Activated naive CD4-positive, alpha-beta T cell treated with anti-CD3 and anti-CD28 coated beads for 36 hours (primary cell): ENCODE measurements around the gene CNR2. TPM values are rescaled to one million over a fixed set of nuclear protein-coding genes. Genes with fewer than 3 reads are reported as not detected.
A peak's percentile ranks its signal among the peaks of the same experiment; 100 is the strongest.
"Not testable (repeated sequence)": the region's sequence is repeated elsewhere in the genome, so short reads cannot be mapped to it uniquely, and the experiment has no call there.

Experiments used
- CTCF ChIA-PET: fragments of 350-600 bp; sonication (Branson Sonifier 250); formaldehyde crosslinking; loops from one replicate; lab custom pipeline; 2021; ENCODE audit warnings: antibody characterized with exemption; lab: Charles Lee
- DNase-seq: peaks from one replicate; pipeline ENCODE4 v3.0.0-alpha.2; 2020
- H3K27ac Mint-ChIP-seq: one replicate; pipeline ENCODE4 v1.8.0; 2021; ENCODE audit warnings: mild to moderate bottlenecking, mixed read lengths
- H3K27me3 Mint-ChIP-seq: one replicate; pipeline ENCODE4 v1.8.0; 2021; ENCODE audit warnings: low read depth, mixed read lengths
- H3K36me3 Mint-ChIP-seq: one replicate; pipeline ENCODE4 v1.8.0; 2021; ENCODE audit warnings: low read depth, mixed read lengths
- H3K4me1 Mint-ChIP-seq: one replicate; pipeline ENCODE4 v1.8.0; 2021; ENCODE audit warnings: low read depth, mixed read lengths
- H3K4me3 Mint-ChIP-seq: one replicate; pipeline ENCODE4 v1.8.0; 2021; ENCODE audit warnings: mild to moderate bottlenecking, moderate library complexity, mixed read lengths
- H3K9me3 Mint-ChIP-seq: one replicate; pipeline ENCODE4 v1.8.0; 2021; ENCODE audit warnings: mixed read lengths
- intact Hi-C: fragments of 100-400 bp; cut with micrococcal nuclease; formaldehyde crosslinking; loops from one replicate; pipeline ENCODE4 v1.15.1; 2023
- total RNA-seq, 2 experiments: library from RNA; stranded (reverse); gene quantifications; one replicate each; pipeline ENCODE4 v1.2.3, GENCODE V29; 2021

The CNR2 gene
- total RNA-seq, 2 experiments from 2014 or later: not detected

GRCh38 chr1:23911921-23912320 lies 1.2 kb downstream of the CNR2 start:
- Mint-ChIP-seq H3K4me1 (peaks cover 44% of the 10 kb centered on the region), H3K27ac (no peak overlapping the region), H3K27me3 (no peaks in the 10 kb centered on the region), H3K9me3 (no peaks in the 10 kb centered on the region), H3K36me3 (no peaks in the 10 kb centered on the region), H3K4me3 (no peak overlapping the region)
- intact Hi-C loops: no loop called here
- CTCF ChIA-PET: no interaction called here
- no peak for DNase-seq

- H3K9me3 Mint-ChIP-seq: no peaks in the 10 kb centered on the region
- H3K27me3 Mint-ChIP-seq: no peaks in the 10 kb centered on the region
- intact Hi-C loops: no loop called here
- no peak overlapping the region for H3K4me3 Mint-ChIP-seq
- CTCF ChIA-PET: interaction anchor here (0.5 to 2.4 kb wide), 5 partner anchors 41 to 165 kb away, joined by 3 to 6 read pairs (median 4); no protein-coding TSS in a partner anchor
- H3K4me1 Mint-ChIP-seq: peaks cover 44% of the 10 kb centered on the region
- no peaks in the 10 kb centered on the region for H3K36me3 Mint-ChIP-seq
- peak overlapping the region; percentile 59 for H3K27ac Mint-ChIP-seq
- peak; percentile 52 for DNase-seq
Measured at GRCh38 chr1:23910553-23911246, 2.5 kb downstream of the CNR2 start.

GRCh38 chr1:23910144-23910543 lies 3.0 kb downstream of the CNR2 start:
- Mint-ChIP-seq H3K36me3 (no peaks in the 10 kb centered on the region), H3K4me3 (no peak overlapping the region), H3K27ac (no peak overlapping the region), H3K9me3 (no peaks in the 10 kb centered on the region), H3K27me3 (no peaks in the 10 kb centered on the region), H3K4me1 (peaks cover 44% of the 10 kb centered on the region)
- no peak for DNase-seq
- intact Hi-C loops: no loop called here
- CTCF ChIA-PET: interaction anchor here (0.6 to 2.4 kb wide), 7 partner anchors 24 to 152 kb away, joined by 3 to 6 read pairs (median 4); no protein-coding TSS in a partner anchor

GRCh38 chr1:23909412-23909811 lies 3.8 kb downstream of the CNR2 start:
- Mint-ChIP-seq H3K9me3 (no peaks in the 10 kb centered on the region), H3K4me3 (no peak overlapping the region), H3K27ac (no peak overlapping the region), H3K36me3 (no peaks in the 10 kb centered on the region), H3K4me1 (peaks cover 49% of the 10 kb centered on the region), H3K27me3 (peaks cover 4% of the 10 kb centered on the region)
- CTCF ChIA-PET: interaction anchor here (0.6 to 2.4 kb wide), 6 partner anchors 11 to 137 kb away, joined by 3 to 6 read pairs (median 4); no protein-coding TSS in a partner anchor
- intact Hi-C loops: no loop called here
- DNase-seq: no peak

- intact Hi-C loops: no loop called here
- CTCF ChIA-PET: interaction anchor here (0.6 to 2.4 kb wide), 4 partner anchors 10 to 137 kb away, joined by 3 to 6 read pairs (median 4); no protein-coding TSS in a partner anchor
- Mint-ChIP-seq H3K36me3 (no peaks in the 10 kb centered on the region), H3K4me1 (peaks cover 47% of the 10 kb centered on the region), H3K9me3 (no peaks in the 10 kb centered on the region), H3K27me3 (peaks cover 4% of the 10 kb centered on the region), H3K27ac (no peak overlapping the region), H3K4me3 (peak overlapping the region; percentile 33)
- peak; percentile 62 for DNase-seq
Measured at GRCh38 chr1:23908453-23909341, 4.5 kb downstream of the CNR2 start.

GRCh38 chr1:23906731-23907130 lies 6.4 kb downstream of the CNR2 start:
- Mint-ChIP-seq H3K4me3 (no peak overlapping the region), H3K9me3 (no peaks in the 10 kb centered on the region), H3K36me3 (no peaks in the 10 kb centered on the region), H3K4me1 (peaks cover 35% of the 10 kb centered on the region), H3K27me3 (peaks cover 4% of the 10 kb centered on the region), H3K27ac (no peak overlapping the region)
- no peak for DNase-seq
- intact Hi-C loops: no loop called here
- CTCF ChIA-PET: no interaction called here

GRCh38 chr1:23905461-23906025 lies 7.6 kb downstream of the CNR2 start:
- no peak for DNase-seq
- H3K4me1 Mint-ChIP-seq: peaks cover 26% of the 10 kb centered on the region
- no peaks in the 10 kb centered on the region for H3K36me3 Mint-ChIP-seq
- H3K9me3 Mint-ChIP-seq: no peaks in the 10 kb centered on the region
- no peak overlapping the region for H3K27ac Mint-ChIP-seq
- intact Hi-C loops: loop anchor here (2.0 kb wide), 1 partner anchor 53 kb away; the partner anchor contains the start of gene PNRC2
- H3K27me3 Mint-ChIP-seq: peaks cover 4% of the 10 kb centered on the region
- H3K4me3 Mint-ChIP-seq: no peak overlapping the region
- CTCF ChIA-PET: interaction anchor here (0.6 to 2.3 kb wide), 2 partner anchors 11 to 113 kb away, joined by 3 to 10 read pairs; no protein-coding TSS in a partner anchor

GRCh38 chr1:23904748-23905357 lies 8.3 kb downstream of the CNR2 start:
- DNase-seq: peak; percentile 74
- Mint-ChIP-seq H3K4me1 (peaks cover 23% of the 10 kb centered on the region), H3K36me3 (no peaks in the 10 kb centered on the region), H3K4me3 (no peak overlapping the region), H3K27ac (no peak overlapping the region), H3K9me3 (no peaks in the 10 kb centered on the region), H3K27me3 (peaks cover 4% of the 10 kb centered on the region)
- intact Hi-C loops: loop anchor here (2.0 kb wide), 1 partner anchor 54 kb away; the partner anchor contains the start of gene PNRC2
- CTCF ChIA-PET: interaction anchor here (0.6 to 2.3 kb wide), 3 partner anchors 12 to 123 kb away, joined by 3 to 10 read pairs (median 4); no protein-coding TSS in a partner anchor

- no peaks in the 10 kb centered on the region for H3K36me3 Mint-ChIP-seq
- intact Hi-C loops: loop anchor here (2.0 kb wide), 1 partner anchor 55 kb away; the partner anchor contains the start of gene PNRC2
- H3K9me3 Mint-ChIP-seq: no peaks in the 10 kb centered on the region
- CTCF ChIA-PET: interaction anchor here (0.6 to 2.3 kb wide), 4 partner anchors 13 to 786 kb away, joined by 3 to 10 read pairs (median 4); no protein-coding TSS in a partner anchor
- H3K27ac Mint-ChIP-seq: no peak overlapping the region
- peaks cover 12% of the 10 kb centered on the region for H3K4me1 Mint-ChIP-seq
- H3K27me3 Mint-ChIP-seq: peaks cover 4% of the 10 kb centered on the region
- H3K4me3 Mint-ChIP-seq: no peak overlapping the region
- DNase-seq: no peak
Measured at GRCh38 chr1:23903754-23904153, 9.4 kb downstream of the CNR2 start.

GRCh38 chr1:23902321-23903278 lies 10.6 kb downstream of the CNR2 start:
- Mint-ChIP-seq H3K4me1 (peaks cover 10% of the 10 kb centered on the region), H3K27ac (no peak overlapping the region), H3K36me3 (no peaks in the 10 kb centered on the region), H3K4me3 (no peak overlapping the region), H3K27me3 (peaks cover 4% of the 10 kb centered on the region), H3K9me3 (no peaks in the 10 kb centered on the region)
- no peak for DNase-seq
- CTCF ChIA-PET: no interaction called here
- intact Hi-C loops: no loop called here

- H3K4me3 Mint-ChIP-seq, H3K27me3 Mint-ChIP-seq, H3K9me3 Mint-ChIP-seq, H3K27ac Mint-ChIP-seq, H3K36me3 Mint-ChIP-seq, CTCF ChIA-PET, intact Hi-C loops, DNase-seq: not testable (repeated sequence)
- peaks cover 23% of the 10 kb centered on the region for H3K4me1 Mint-ChIP-seq
Measured at GRCh38 chr1:23900017-23900416, 13.1 kb downstream of the CNR2 start.
